GM18517 (cell line): ENCODE measurements around the gene DRC7.
"Not testable (repeated sequence)": the region's sequence is repeated elsewhere in the genome, so short reads cannot be mapped to it uniquely, and the experiment has no call there.

ENCODE experiments used
- ATAC-seq: cut with Tn5 transposase; IDR thresholded peaks from one replicate; pipeline ENCODE4 v1.9.1; 2021; ENCODE audit warnings: mild to moderate bottlenecking, moderate library complexity; ENCODE audit not compliant: unreplicated experiment

The DRC7 gene

DNA sequence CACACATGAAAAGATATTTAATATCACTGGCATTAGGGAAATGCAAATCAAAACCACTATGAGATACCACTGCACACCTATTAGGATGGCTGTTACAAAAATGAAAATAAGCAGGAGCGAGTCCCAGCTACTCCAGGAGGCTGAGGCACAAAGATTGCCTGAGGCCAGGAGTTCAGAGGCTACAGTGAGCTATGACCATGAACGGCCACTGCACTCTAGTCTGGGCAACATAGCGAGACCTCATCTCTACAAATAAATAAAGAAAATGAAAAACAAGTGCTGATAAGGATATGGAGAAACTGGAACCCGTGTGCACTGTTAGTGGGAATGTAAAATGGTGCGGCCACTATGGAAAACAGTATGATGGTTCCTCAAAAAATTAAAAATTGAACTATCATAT is 84.1 kb downstream of the DRC7 start:
- ATAC-seq: no peak

GRCh38 chr16:57779836-57780235 is 85.2 kb downstream of the DRC7 start:
- ATAC-seq: not testable (repeated sequence)

DNA sequence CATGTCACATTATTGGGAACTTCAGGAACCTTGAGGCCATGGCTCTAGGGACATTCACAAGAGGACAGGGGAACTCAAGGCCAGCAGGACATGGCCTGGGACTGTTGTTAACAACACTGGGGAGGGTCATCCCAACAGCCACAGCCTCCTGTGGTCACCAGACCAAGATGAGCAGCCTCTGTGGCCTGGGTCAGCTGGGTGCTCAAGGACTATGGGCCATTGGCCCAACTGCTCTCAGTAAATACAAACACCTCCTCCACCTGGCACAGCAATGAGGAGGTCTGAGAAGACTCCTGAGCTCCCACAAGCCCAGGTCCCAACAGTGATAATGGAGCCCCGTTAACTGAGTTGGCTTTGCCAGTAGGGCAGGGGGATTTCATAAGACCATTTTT is 86.7 kb downstream of the DRC7 start:
- ATAC-seq: no peak
